ENCODE data around the gene ITK. TPM values are rescaled to one million over a fixed set of nuclear protein-coding genes. Genes with fewer than 3 reads are reported as not detected.

The ITK gene
- total RNA-seq, 1 donor, result not detected

- H3K4me3 ChIP-seq (ENCODE audit: low read depth, low read length), result no peak overlapping the region
- peak; percentile 79 for DNase-seq (ENCODE audit: low read depth)
- peak; percentile 95 for TF ChIP-seq CTCF (IDR thresholded peaks at IDR 0.05; ENCODE audit: insufficient read depth, low read length)
These were observed 31.7 kb upstream of the ITK start for GRCh38 chr5:157148734-157149615.

GRCh38 chr5:157150995-157151394 lies 29.6 kb upstream of the ITK start:
- H3K4me3 ChIP-seq (ENCODE audit: low read depth, low read length), result no peak overlapping the region
- no peak for DNase-seq (ENCODE audit: low read depth)
- no peak for TF ChIP-seq CTCF (IDR thresholded peaks at IDR 0.05; ENCODE audit: insufficient read depth, low read length)

GRCh38 chr5:157155297-157155696 lies 25.3 kb upstream of the ITK start:
- no peak for DNase-seq (ENCODE audit: low read depth)
- H3K4me3 ChIP-seq (ENCODE audit: low read depth, low read length), result no peak overlapping the region
- TF ChIP-seq CTCF (IDR thresholded peaks at IDR 0.05; ENCODE audit: insufficient read depth, low read length), result no peak

GRCh38 chr5:157157293-157157891 lies 23.2 kb upstream of the ITK start:
- TF ChIP-seq CTCF (IDR thresholded peaks at IDR 0.05; ENCODE audit: insufficient read depth, low read length), result no peak
- H3K4me3 ChIP-seq (ENCODE audit: low read depth, low read length), result no peak overlapping the region
- no peak for DNase-seq (ENCODE audit: low read depth)

GRCh38 chr5:157159209-157159751 lies 21.4 kb upstream of the ITK start:
- no peak overlapping the region for H3K4me3 ChIP-seq (ENCODE audit: low read depth, low read length)
- TF ChIP-seq CTCF (IDR thresholded peaks at IDR 0.05; ENCODE audit: insufficient read depth, low read length), result no peak
- no peak for DNase-seq (ENCODE audit: low read depth)

GRCh38 chr5:157160001-157160400 lies 20.6 kb upstream of the ITK start:
- no peak for DNase-seq (ENCODE audit: low read depth)
- H3K4me3 ChIP-seq (ENCODE audit: low read depth, low read length), result no peak overlapping the region
- TF ChIP-seq CTCF (IDR thresholded peaks at IDR 0.05; ENCODE audit: insufficient read depth, low read length), result no peak
